Activated CD4-positive, alpha-beta T cell treated with anti-CD3 and anti-CD28 coated beads for 36 hours (primary cell): ENCODE measurements around the gene APMAP. TPM values are rescaled to one million over a fixed set of nuclear protein-coding genes. Genes with fewer than 3 reads are reported as not detected.
"Not testable (repeated sequence)": the region's sequence is repeated elsewhere in the genome, so short reads cannot be mapped to it uniquely, and the experiment has no call there.

Experiments used
- ATAC-seq: fragments of 200-7000 bp; cut with Tn5 transposase; one replicate; pipeline ENCODE4 v1.10.0; 2021; ENCODE audit warnings: mild to moderate bottlenecking, moderate library complexity
- CTCF ChIA-PET: fragments of 350-600 bp; sonication (Branson Sonifier 250); formaldehyde crosslinking; loops from one replicate; lab custom pipeline; 2021; ENCODE audit warnings: antibody characterized with exemption; lab: Charles Lee
- POLR2A ChIA-PET: fragments of 350-600 bp; sonication (Branson Sonifier 250); formaldehyde crosslinking; loops from one replicate; lab custom pipeline; 2021; ENCODE audit warnings: antibody characterized with exemption, inconsistent platforms; lab: Charles Lee
- DNase-seq: peaks from one replicate; pipeline ENCODE4 v3.0.0-alpha.2; 2020
- H3K27ac Mint-ChIP-seq: one replicate; pipeline ENCODE4 v1.8.0; 2021; ENCODE audit warnings: mixed read lengths
- H3K27me3 Mint-ChIP-seq: one replicate; pipeline ENCODE4 v1.8.0; 2021; ENCODE audit warnings: mixed read lengths
- H3K36me3 Mint-ChIP-seq: one replicate; pipeline ENCODE4 v1.8.0; 2021; ENCODE audit warnings: low read depth, mixed read lengths
- H3K4me1 Mint-ChIP-seq: one replicate; pipeline ENCODE4 v1.8.0; 2021; ENCODE audit warnings: mixed read lengths
- H3K4me3 Mint-ChIP-seq: one replicate; pipeline ENCODE4 v1.8.0; 2021; ENCODE audit warnings: mild to moderate bottlenecking, moderate library complexity, mixed read lengths
- H3K9me3 Mint-ChIP-seq: one replicate; pipeline ENCODE4 v1.8.0; 2021; ENCODE audit warnings: low read depth, mixed read lengths
- intact Hi-C, 2 experiments: fragments of 100-400 bp; cut with DNase I in 1 of 2; cut with micrococcal nuclease in 1 of 2; formaldehyde crosslinking; loops; one replicate each; pipeline versions ENCODE4 v1.14.2 to v1.15.1; 2022 to 2024; cut with DNase I, micrococcal nuclease
- total RNA-seq, 2 experiments: library from RNA; stranded (reverse); gene quantifications; one replicate each; pipeline ENCODE4 v1.2.3, GENCODE V29; 2021

APMAP gene
- total RNA-seq, 2 experiments from 2014 or later, result 26.8 to 34.0 TPM

DNA sequence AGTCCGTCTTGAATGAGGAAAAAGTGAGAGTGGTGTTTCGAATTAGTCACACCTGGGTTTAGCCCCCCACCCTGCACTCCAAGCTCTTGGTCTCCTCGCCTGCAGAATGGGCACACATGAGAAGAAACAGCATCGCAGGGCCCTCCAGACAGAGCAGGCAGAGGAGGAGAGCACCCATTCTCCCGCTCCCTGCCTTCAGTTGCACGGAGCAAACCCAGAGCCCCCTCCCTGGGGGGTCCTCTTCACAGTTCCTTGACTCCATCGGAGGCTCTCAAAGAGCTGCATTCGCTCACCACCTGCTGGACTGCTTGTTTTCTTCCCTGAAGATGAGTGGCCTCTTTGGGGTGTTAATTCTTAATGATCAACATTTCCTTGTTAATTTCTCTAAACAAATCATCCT, 38.4 kb downstream of the APMAP start:
- Mint-ChIP-seq H3K27ac (no peak overlapping the region), H3K27me3 (no peaks in the 10 kb centered on the region), H3K9me3 (no peaks in the 10 kb centered on the region), H3K4me1 (peaks cover 22% of the 10 kb centered on the region), H3K36me3 (peaks cover 8% of the 10 kb centered on the region), H3K4me3 (no peak overlapping the region)
- no peak for DNase-seq
- intact Hi-C loops, result no loop called here
- CTCF ChIA-PET, result interaction anchor here (0.6 to 1.4 kb wide), 4 partner anchors 10 to 949 kb away, joined by 3 to 4 read pairs (median 3); no protein-coding TSS in a partner anchor
- ATAC-seq, result no peak
- POLR2A ChIA-PET, result no interaction called here

DNA sequence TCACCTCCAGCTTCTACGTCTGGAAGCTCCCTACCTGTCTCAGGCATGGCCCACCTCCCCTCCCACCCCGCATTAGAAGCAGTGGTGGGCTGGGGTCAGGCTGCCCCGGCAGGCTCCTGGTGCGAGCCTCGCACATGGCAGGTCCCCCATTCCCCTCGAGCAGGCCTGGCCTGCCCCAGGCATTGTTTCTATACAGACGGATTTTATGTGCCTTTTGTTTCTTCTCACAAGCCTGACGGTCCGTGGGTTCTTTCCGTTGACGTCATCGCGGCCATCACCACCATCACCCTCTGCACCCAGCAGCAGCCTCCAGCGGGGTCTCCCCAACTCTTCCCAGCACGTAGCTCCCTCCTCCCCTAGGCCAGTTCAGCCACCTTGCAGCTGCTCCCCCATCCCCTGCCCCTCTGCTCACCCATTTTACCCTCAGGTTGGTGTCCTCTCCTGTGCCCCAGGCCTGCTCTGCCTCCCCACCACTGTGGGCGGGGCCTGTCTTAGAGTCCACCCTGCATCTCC, 38.9 kb downstream of the APMAP start:
- POLR2A ChIA-PET, result no interaction called here
- no peaks in the 10 kb centered on the region for H3K27me3 Mint-ChIP-seq
- no peak overlapping the region for H3K27ac Mint-ChIP-seq
- H3K4me3 Mint-ChIP-seq, result no peak overlapping the region
- no peak for ATAC-seq
- no peak for DNase-seq
- CTCF ChIA-PET, result interaction anchor here (1.2 kb wide), 1 partner anchor 9 kb away, joined by 3 read pairs; no protein-coding TSS in a partner anchor
- intact Hi-C loops, result no loop called here
- H3K36me3 Mint-ChIP-seq, result peaks cover 8% of the 10 kb centered on the region
- peaks cover 1% of the 10 kb centered on the region for H3K9me3 Mint-ChIP-seq
- H3K4me1 Mint-ChIP-seq, result peaks cover 27% of the 10 kb centered on the region

DNA sequence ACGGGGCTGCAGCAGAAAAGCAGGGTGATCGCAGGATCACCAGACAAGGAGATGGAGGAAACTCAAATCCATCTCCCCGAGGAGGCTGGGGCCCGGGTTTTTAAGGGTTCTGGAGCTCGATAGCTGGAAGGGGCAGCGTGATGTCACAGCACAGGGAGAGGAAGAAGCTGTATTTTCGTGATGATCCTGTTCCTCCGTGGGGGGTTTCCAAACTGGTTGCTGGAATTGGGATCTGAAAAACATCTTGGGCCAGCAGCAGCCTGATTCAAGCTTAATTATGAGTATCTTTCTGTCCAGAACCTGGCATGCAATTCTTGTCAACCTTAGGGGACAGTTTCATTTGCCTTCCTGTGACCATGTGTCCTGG, 39.4 kb downstream of the APMAP start:
- Mint-ChIP-seq H3K27ac (no peak overlapping the region), H3K4me1 (peaks cover 32% of the 10 kb centered on the region), H3K4me3 (no peak overlapping the region), H3K9me3 (peaks cover 4% of the 10 kb centered on the region), H3K36me3 (peaks cover 11% of the 10 kb centered on the region), H3K27me3 (no peaks in the 10 kb centered on the region)
- ChIA-PET CTCF (interaction anchor here (1.2 kb wide), 1 partner anchor 9 kb away, joined by 3 read pairs; no protein-coding TSS in a partner anchor), POLR2A (no interaction called here)
- no peak for DNase-seq
- no peak for ATAC-seq
- intact Hi-C loops, result no loop called here

DNA sequence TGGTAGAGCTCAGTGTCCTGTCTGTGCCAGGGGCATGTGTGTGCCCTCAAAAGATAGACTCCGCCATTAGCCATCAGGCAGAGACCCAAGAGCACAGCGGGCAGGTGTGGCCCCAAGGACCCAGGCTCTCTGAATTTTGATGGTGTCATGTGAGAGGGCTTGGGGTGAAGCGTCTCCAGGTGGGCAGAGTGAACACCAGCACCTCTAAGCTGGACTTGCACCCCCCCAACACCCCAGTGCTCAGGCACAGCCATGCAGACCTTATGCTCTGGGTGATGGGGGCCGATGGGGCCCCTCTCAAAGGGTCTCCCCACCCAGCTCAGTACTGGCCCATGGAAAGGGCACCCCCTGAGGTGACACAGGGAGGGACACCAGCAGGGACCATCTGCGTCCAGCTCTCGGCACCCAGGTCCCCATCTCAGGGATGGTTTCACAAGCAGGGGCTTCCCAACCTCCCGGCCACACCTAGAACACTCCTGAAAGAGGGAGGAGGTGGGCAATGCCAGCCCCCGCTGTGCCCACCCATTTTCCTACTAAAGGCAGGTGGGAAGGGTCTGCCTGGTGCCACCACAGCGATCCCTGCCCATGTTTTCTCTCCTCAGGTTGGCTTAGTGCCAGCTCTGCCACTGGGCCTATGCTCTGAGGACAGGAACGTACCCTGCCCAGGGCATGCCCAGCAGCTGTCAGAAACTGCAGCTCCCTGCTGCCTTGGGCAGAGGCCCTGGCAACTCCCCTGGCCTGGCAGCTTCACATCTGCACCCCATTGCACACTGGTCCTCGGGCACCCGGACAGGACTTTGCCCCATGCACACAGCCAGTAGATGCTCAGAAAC, 40.0 kb downstream of the APMAP start:
- Mint-ChIP-seq H3K27ac (peak overlapping the region; percentile 14), H3K9me3 (peaks cover 8% of the 10 kb centered on the region), H3K27me3 (no peaks in the 10 kb centered on the region), H3K36me3 (peaks cover 15% of the 10 kb centered on the region), H3K4me1 (peaks cover 37% of the 10 kb centered on the region), H3K4me3 (no peak overlapping the region)
- intact Hi-C loops, result no loop called here
- ATAC-seq (no peak), DNase-seq (no peak)
- POLR2A ChIA-PET, result no interaction called here
- CTCF ChIA-PET, result interaction anchor here (1.2 kb wide), 1 partner anchor 10 kb away, joined by 3 read pairs; no protein-coding TSS in a partner anchor

DNA sequence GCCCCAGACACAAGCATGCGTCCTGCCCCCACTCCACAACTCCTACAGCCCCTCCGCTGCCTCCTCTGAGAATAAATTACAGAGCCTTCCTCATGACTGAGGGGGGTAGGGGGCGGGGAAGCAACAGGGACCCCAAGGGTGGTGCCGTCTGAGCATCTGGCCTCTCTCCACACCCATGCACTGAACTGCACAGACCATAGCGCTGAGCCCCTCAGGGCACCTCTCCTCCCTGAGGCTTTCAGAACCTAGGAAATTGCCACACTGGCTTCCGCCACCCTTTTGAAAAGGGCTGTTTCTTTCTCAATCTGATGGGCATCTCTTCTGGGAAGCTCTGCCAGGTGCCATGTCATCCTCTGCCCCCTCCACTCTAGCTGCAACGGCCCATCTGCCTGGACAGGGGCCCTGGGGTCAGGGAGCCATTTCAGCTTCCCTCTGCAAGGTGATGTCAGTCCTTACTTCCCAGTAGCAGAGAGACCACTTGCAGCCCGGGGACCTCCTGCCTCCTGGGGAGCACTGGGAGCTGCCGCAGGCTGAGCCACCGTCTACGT, 40.9 kb downstream of the APMAP start:
- ATAC-seq, result no peak
- Mint-ChIP-seq H3K27ac (no peak overlapping the region), H3K4me3 (no peak overlapping the region), H3K4me1 (peaks cover 37% of the 10 kb centered on the region), H3K9me3 (peaks cover 17% of the 10 kb centered on the region), H3K36me3 (peaks cover 19% of the 10 kb centered on the region), H3K27me3 (no peaks in the 10 kb centered on the region)
- no peak for DNase-seq
- intact Hi-C loops, result no loop called here
- POLR2A ChIA-PET, result no interaction called here
- CTCF ChIA-PET, result no interaction called here

DNA sequence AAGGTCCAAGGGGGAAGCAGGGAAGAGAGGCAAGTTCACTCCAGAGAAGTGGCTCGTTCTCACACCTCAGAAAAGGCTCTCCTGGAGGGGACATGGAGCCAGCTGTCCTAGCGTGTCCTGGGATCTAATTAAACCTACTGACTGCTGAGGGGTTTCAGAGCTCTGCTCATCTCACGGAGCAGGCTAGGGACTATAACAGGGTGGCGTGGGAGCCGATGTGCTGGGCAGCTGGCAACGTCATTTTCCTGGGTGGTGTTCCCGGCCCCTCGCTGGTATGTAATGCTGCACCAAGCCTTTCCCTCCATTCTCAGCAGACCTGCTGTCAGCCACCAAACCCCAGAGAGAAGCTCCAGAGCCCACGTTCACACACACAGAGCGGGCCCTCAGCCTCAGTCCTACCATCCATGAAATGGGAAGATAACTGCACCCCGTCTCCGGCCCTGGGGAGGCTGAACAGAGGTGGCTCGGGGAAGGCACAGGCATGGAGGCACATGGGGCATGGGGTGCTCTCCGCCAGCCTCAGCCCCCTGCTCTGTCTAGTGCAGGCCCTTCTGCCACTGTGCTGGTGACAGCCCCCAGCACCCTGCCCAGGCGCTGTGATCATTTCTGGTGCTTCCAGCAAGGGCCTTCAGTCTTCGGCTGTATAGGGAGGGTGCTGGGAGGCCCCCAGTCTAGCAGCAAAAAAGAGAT, 41.6 kb downstream of the APMAP start:
- intact Hi-C loops, result no loop called here
- DNase-seq (no peak), ATAC-seq (no peak)
- Mint-ChIP-seq H3K9me3 (peaks cover 19% of the 10 kb centered on the region), H3K27ac (no peak overlapping the region), H3K36me3 (peaks cover 24% of the 10 kb centered on the region), H3K4me1 (peaks cover 37% of the 10 kb centered on the region), H3K27me3 (no peaks in the 10 kb centered on the region), H3K4me3 (no peak overlapping the region)
- ChIA-PET POLR2A (no interaction called here), CTCF (interaction anchor here (0.5 kb wide), 1 partner anchor 318 kb away, joined by 3 read pairs; no protein-coding TSS in a partner anchor)

DNA sequence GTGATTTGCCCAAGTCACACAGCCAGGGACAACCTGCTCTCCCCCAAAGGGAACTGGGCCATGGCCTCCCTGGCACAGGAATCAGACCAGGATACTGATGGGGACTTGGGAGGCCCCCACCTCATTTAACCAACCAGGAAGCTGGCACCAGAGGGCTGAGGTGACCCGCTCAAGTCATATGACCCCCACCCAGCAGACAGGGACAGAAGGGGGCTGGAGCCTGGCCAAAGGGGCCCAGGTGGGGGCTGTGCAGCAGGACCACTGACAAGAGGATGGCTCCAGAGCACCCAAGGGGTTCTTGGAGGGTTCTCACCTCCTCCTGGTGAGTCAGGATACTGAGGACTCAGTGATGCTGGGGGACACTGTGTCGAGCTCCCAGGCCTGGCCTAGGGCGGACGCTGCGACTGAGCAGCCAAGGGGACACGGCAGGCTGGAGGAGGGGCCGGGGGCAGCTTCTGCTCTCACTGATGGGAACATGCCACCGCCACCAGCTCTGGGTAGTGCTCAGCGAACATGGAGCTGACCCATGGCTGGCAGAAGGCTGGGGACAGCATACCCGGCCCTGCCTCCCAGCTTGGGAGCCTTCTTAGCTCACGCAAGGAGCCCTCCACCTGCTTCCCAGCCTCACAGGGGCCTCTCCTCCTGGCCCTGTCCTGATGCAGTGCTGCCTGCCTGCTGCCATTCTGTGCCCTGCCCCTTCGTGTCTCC, 42.3 kb downstream of the APMAP start:
- peaks cover 28% of the 10 kb centered on the region for H3K36me3 Mint-ChIP-seq
- no peak overlapping the region for H3K27ac Mint-ChIP-seq
- DNase-seq, result no peak
- ChIA-PET POLR2A (no interaction called here), CTCF (interaction anchor here (0.5 kb wide), 1 partner anchor 318 kb away, joined by 3 read pairs; no protein-coding TSS in a partner anchor)
- H3K4me3 Mint-ChIP-seq, result peak overlapping the region; percentile 59
- ATAC-seq, result no peak
- H3K9me3 Mint-ChIP-seq, result peaks cover 26% of the 10 kb centered on the region
- H3K4me1 Mint-ChIP-seq, result peaks cover 38% of the 10 kb centered on the region
- peaks cover 2% of the 10 kb centered on the region for H3K27me3 Mint-ChIP-seq
- intact Hi-C loops, result no loop called here

DNA sequence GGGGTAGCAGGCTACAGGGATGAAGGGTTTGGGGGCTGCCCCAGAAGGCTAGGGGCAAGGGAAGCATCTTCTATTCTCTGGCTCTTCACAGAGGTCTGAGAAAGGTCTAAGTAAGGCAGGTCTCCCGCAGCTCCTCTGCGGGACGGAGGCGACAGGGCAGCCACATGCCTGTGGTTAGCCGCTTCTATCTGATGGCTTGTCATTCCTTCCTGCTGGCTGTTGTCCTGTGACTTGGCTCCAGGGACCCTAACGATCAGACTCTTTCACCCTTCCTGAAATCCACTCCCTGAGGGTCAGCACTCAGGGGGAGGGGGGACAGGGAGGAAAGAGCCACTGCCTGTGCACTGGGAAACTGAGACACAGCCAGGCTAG, 42.8 kb downstream of the APMAP start:
- Mint-ChIP-seq H3K4me1 (peaks cover 34% of the 10 kb centered on the region), H3K9me3 (peaks cover 30% of the 10 kb centered on the region), H3K27ac (peak overlapping the region; percentile 94), H3K27me3 (peaks cover 2% of the 10 kb centered on the region), H3K4me3 (peak overlapping the region; percentile 59), H3K36me3 (peaks cover 26% of the 10 kb centered on the region)
- POLR2A ChIA-PET, result no interaction called here
- CTCF ChIA-PET, result interaction anchor here (0.7 kb wide), 2 partner anchors 117 to 1559 kb away, joined by 3 read pairs; no protein-coding TSS in a partner anchor
- intact Hi-C loops, result loop anchor here in 1 of 2 experiments (1.0 to 5.0 kb wide), 2 partner anchors 43 to 363 kb away; partner anchors contain the start of gene APMAP
- no peak for ATAC-seq
- DNase-seq, result no peak

DNA sequence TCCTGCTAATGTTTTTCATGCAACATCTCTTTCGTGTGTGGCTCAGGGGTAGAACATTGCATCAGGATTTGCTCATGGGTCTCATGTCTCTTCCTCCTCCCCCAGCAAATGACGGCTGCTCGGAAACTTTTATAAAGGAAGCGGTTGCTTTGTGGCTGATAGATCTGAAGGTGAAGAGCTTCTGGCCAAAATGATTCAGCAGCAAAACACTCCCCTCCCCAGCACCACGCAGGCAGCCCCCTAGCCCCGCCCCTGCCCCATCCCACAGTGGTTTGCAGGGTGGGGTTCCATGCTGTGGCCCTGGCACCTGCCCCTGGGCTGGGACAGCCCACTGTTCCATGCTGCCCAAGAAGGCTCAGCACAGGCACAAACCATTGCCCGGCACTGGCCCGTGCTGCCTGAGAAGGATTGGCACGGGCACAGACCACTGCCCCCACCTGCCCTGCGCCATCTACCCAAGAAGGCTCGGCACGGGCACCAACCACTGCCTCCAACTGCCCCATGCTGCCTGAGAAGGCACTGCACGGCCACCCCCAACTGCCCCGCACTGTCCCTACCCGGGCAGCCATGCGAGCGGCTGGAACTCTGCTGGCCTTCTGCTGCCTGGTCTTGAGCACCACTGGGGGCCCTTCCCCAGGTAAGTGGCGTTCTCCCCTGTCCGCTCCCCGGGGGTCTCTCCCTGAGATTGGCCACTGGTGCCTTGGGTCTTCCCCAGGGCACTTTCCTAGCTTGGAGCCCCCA, 43.4 kb downstream of the APMAP start, which contains the start of gene CST7:
Gene CST7, plus strand, starts transcription at position 331 of the 741 bp plus-strand sequence. Its CDS starts 237 bp downstream, at position 568.
- Mint-ChIP-seq H3K9me3 (peaks cover 30% of the 10 kb centered on the region), H3K27me3 (peaks cover 2% of the 10 kb centered on the region), H3K4me1 (peaks cover 32% of the 10 kb centered on the region), H3K36me3 (peaks cover 26% of the 10 kb centered on the region), H3K27ac (peak within 1 kb of the TSS; percentile 94), H3K4me3 (peak within 1 kb of the TSS; percentile 59)
- intact Hi-C loops, result loop anchor here in 1 of 2 experiments (1.0 to 5.0 kb wide), 2 partner anchors 43 to 363 kb away; partner anchors contain the start of gene APMAP
- POLR2A ChIA-PET, result no interaction called here
- CTCF ChIA-PET, result interaction anchor here (0.7 kb wide), 2 partner anchors 118 to 1558 kb away, joined by 3 read pairs; no protein-coding TSS in a partner anchor
- DNase-seq, result peak; percentile 81
- ATAC-seq, result peak; percentile 93

DNA sequence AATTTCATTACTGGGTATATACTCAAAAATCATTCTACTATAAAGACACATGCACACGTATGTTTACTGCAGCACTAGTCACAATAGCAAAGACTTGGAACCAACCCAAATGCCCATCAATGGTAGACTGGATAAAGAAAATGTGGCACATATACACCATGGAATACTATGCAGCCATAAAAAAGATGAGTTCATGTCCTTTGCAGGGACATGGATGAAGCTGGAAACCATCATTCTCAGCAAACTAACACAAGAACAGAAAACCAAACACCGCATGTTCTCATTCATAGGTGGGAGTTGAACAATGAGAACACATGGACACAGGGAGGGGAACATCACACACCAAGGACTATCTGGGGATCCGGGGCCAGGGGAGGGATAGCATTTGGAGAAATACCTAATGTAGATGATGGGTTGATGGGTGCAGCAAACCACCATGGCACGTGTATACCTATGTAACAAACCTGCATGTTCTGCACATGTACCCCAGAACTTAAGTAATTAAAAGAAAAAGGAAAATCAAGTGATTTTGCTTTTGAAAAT, 44.1 kb downstream of the APMAP start:
- peaks cover 23% of the 10 kb centered on the region for H3K36me3 Mint-ChIP-seq
- CTCF ChIA-PET, ATAC-seq, H3K27me3 Mint-ChIP-seq, POLR2A ChIA-PET, DNase-seq: not testable (repeated sequence)
- peaks cover 27% of the 10 kb centered on the region for H3K4me1 Mint-ChIP-seq
- peaks cover 30% of the 10 kb centered on the region for H3K9me3 Mint-ChIP-seq
- peak overlapping the region; percentile 94 for H3K27ac Mint-ChIP-seq
- intact Hi-C loops, result loop anchor here in 1 of 2 experiments (5.0 kb wide), 1 partner anchor 364 kb away; no protein-coding TSS in a partner anchor
- H3K4me3 Mint-ChIP-seq, result peak overlapping the region; percentile 59
